Aorta (tissue), 5 donors: ENCODE data around the gene SCYGR3. TPM values are rescaled to one million over a fixed set of nuclear protein-coding genes. Genes with fewer than 3 reads are reported as not detected.

Experiments used
- ATAC-seq: fragments of 200-7000 bp; cut with Tn5 transposase; one replicate; pipeline ENCODE4 v1.9.1; 2022; ENCODE audit warnings: moderate library complexity; ENCODE audit not compliant: low FRiP score
- DNase-seq, 2 donors: peaks; one replicate each; pipeline ENCODE4 v3.0.0-alpha.2; 2020
- H3K27ac ChIP-seq, 2 donors: one replicate each; pipeline ENCODE4 v1.5.1; 2013; ENCODE audit warnings: low read length in 2 of 2, mild to moderate bottlenecking in 2 of 2, moderate library complexity in 2 of 2, control low read depth in 1 of 2, inconsistent platforms in 1 of 2, low read depth in 1 of 2
- H3K27me3 ChIP-seq, 2 donors: one replicate each; pipeline ENCODE4 v1.6.1; 2013; ENCODE audit warnings: control low read depth in 1 of 2, low read length in 1 of 2, mild to moderate bottlenecking in 1 of 2, moderate library complexity in 1 of 2; ENCODE audit not compliant: insufficient read depth in 2 of 2, control insufficient read depth in 1 of 2
- H3K36me3 ChIP-seq, 2 donors: one replicate each; pipeline ENCODE4 v1.6.1; 2013; ENCODE audit warnings: control low read depth in 1 of 2, low read length in 1 of 2, mild to moderate bottlenecking in 1 of 2; ENCODE audit not compliant: insufficient read depth in 2 of 2, control insufficient read depth in 1 of 2
- H3K4me1 ChIP-seq, 2 donors: one replicate each; pipeline ENCODE4 v1.6.1; 2013; ENCODE audit warnings: low read length in 2 of 2, control low read depth in 1 of 2, mild to moderate bottlenecking in 1 of 2, moderate library complexity in 1 of 2; ENCODE audit not compliant: insufficient read depth in 2 of 2, control insufficient read depth in 1 of 2
- H3K4me3 ChIP-seq, 2 donors: one replicate each; pipeline ENCODE4 v1.5.1; 2013; ENCODE audit warnings: low read length in 2 of 2, control low read depth in 1 of 2, mild to moderate bottlenecking in 1 of 2
- H3K9me3 ChIP-seq: one replicate; pipeline ENCODE4 v1.6.1; 2013; ENCODE audit warnings: mild to moderate bottlenecking, low read length; ENCODE audit not compliant: control insufficient read depth
- WGBS, 2 donors: extraction: QIAGEN DNeasy Blood & Tissue Kit; methylation state at CpG; one replicate each; pipeline ENCODE4 v1.1.7; 2013; 5-methylcytosine and 5-hydroxymethylcytosine counted together
- intact Hi-C, 2 donors: fragments of 100-400 bp; cut with DNase I; formaldehyde crosslinking; loops; one replicate each; pipeline versions ENCODE4 v1.14.2 to v1.15.0; 2022
- polyA plus RNA-seq, 2 donors: library from polyadenylated mRNA; stranded (reverse); fragments of 200-250 nt; gene quantifications; one replicate each; pipeline ENCODE4 v1.2.3, GENCODE V29; 2013
- total RNA-seq, 2 donors: library from RNA; stranded (reverse); fragmentation: NEBNext Ultra II Directional; extraction: Animal tissue kit (Norgen Biotek cat#: 25700); gene quantifications; one replicate each; pipeline ENCODE4 v1.2.1, GENCODE V29; 2021
- donor health status: healthy with polysubstance abuse.
- donor health status: Bipolar disorder and iron deficiency.
- donor health status: DM: no; HTN: no; CAD: no.
- donor health status: DM: no; HTN: no; CAD: no.
- donor health status: DM: yes; HTN: yes; CAD: no.

The SCYGR3 gene
- total and polyA plus RNA-seq, 4 donors, result not detected

- no peak overlapping the region for H3K4me3 ChIP-seq
- peaks cover 0 to 3% of the 10 kb centered on the region in 2 donors for H3K4me1 ChIP-seq
- no peaks in the 10 kb centered on the region for H3K36me3 ChIP-seq
- H3K27me3 ChIP-seq, result no peaks in the 10 kb centered on the region
- 63 to 80% methylated on average over 3 of the region's 3 CpGs for WGBS, 2 donors
- intact Hi-C loops, result no loop called here
- no peak for DNase-seq
- no peak overlapping the region for H3K27ac ChIP-seq
- no peak for ATAC-seq
- H3K9me3 ChIP-seq, result no peaks in the 10 kb centered on the region
These were observed 48.6 kb downstream of the SCYGR3 start for GRCh38 chr2:227566012-227566411.

- intact Hi-C loops, result no loop called here
- Histone ChIP-seq H3K4me3 (no peak overlapping the region), H3K4me1 (no peaks in the 10 kb centered on the region), H3K27me3 (no peaks in the 10 kb centered on the region), H3K9me3 (no peaks in the 10 kb centered on the region), H3K36me3 (no peaks in the 10 kb centered on the region), H3K27ac (no peak overlapping the region)
- DNase-seq, result no peak
- WGBS, 2 donors, result 78 to 89% methylated on average over 1 of the region's 1 CpG
- ATAC-seq, result no peak
These were observed 49.6 kb downstream of the SCYGR3 start for GRCh38 chr2:227565080-227565479.

Other genes starting within 250 kb of the SCYGR3 start
- gene TM4SF20, start 235.5 kb downstream of the SCYGR3 start, total RNA-seq, result not detected
- 10 to 100 TPM in 1 of 2 donors, not detected in 1; 25.0 TPM for gene TM4SF20, start 235.5 kb downstream of the SCYGR3 start, polyA plus RNA-seq
- not detected for gene SCYGR1, start 226.9 kb downstream of the SCYGR3 start, total RNA-seq
- gene SCYGR1, start 226.9 kb downstream of the SCYGR3 start, polyA plus RNA-seq, result not detected
- gene AGFG1, start 142.7 kb downstream of the SCYGR3 start, total RNA-seq, result 10 to 100 TPM; 81.3 to 82.9 TPM
- gene AGFG1, start 142.7 kb downstream of the SCYGR3 start, polyA plus RNA-seq, result 10 to 100 TPM; 27.0 to 30.8 TPM
- not detected for gene SCYGR2, start 15.9 kb downstream of the SCYGR3 start, total RNA-seq
- not detected for gene SCYGR2, start 15.9 kb downstream of the SCYGR3 start, polyA plus RNA-seq
- gene SCYGR4, start 2.7 kb upstream of the SCYGR3 start, total RNA-seq, result not detected
- not detected for gene SCYGR4, start 2.7 kb upstream of the SCYGR3 start, polyA plus RNA-seq
- not detected for gene SCYGR5, start 52.0 kb upstream of the SCYGR3 start, total RNA-seq
- not detected for gene SCYGR5, start 52.0 kb upstream of the SCYGR3 start, polyA plus RNA-seq
- 1 to 10 TPM; 2.8 to 5.1 TPM for gene SLC19A3, start 103.2 kb upstream of the SCYGR3 start, total RNA-seq
- 1 to 10 TPM in 1 of 2 donors, under 1 TPM in 1; 0.63 to 1.0 TPM for gene SLC19A3, start 103.2 kb upstream of the SCYGR3 start, polyA plus RNA-seq
- not detected for gene SCYGR6, start 109.9 kb upstream of the SCYGR3 start, total RNA-seq
- gene SCYGR6, start 109.9 kb upstream of the SCYGR3 start, polyA plus RNA-seq, result not detected
- not detected for gene SCYGR7, start 113.5 kb upstream of the SCYGR3 start, total RNA-seq
- not detected for gene SCYGR7, start 113.5 kb upstream of the SCYGR3 start, polyA plus RNA-seq
- not detected for gene SCYGR8, start 131.1 kb upstream of the SCYGR3 start, total RNA-seq
- gene SCYGR8, start 131.1 kb upstream of the SCYGR3 start, polyA plus RNA-seq, result not detected
- gene CCL20, start 199.0 kb upstream of the SCYGR3 start, total RNA-seq, result under 1 TPM in 1 of 2 donors, not detected in 1; 0.45 TPM
- 1 to 10 TPM in 1 of 2 donors, under 1 TPM in 1; 0.23 to 5.5 TPM for gene CCL20, start 199.0 kb upstream of the SCYGR3 start, polyA plus RNA-seq